Common myeloid progenitor, CD34-positive (primary cell): ENCODE measurements around the gene MKLN1.
"Not testable (repeated sequence)": the region's sequence is repeated elsewhere in the genome, so short reads cannot be mapped to it uniquely, and the experiment has no call there.

Source experiments
- CTCF ChIA-PET: fragments of 350-600 bp; sonication (Branson Sonifier 250); formaldehyde crosslinking; loops from one replicate; lab custom pipeline; 2021; ENCODE audit warnings: antibody characterized with exemption; lab: Charles Lee
- POLR2A ChIA-PET: fragments of 350-600 bp; sonication (Branson Sonifier 250); formaldehyde crosslinking; loops from one replicate; lab custom pipeline; 2021; ENCODE audit warnings: antibody characterized with exemption; lab: Charles Lee
- DNase-seq, 3 donors: peaks; one replicate each; pipeline versions ENCODE4 v3.0.0 to v3.0.0-alpha.2; 2013
- H3K27ac ChIP-seq, 2 experiments: 1 replicate in 1 of 2; 2 replicates in 1 of 2; pipeline ENCODE4 v1.7.0; 2013; ENCODE audit warnings: inconsistent platforms in 2 of 2, low read length in 2 of 2, mild to moderate bottlenecking in 2 of 2, low read depth in 1 of 2, moderate library complexity in 1 of 2; ENCODE audit not compliant: severe bottlenecking in 2 of 2, insufficient read depth in 1 of 2, poor library complexity in 1 of 2
- H3K27me3 ChIP-seq, 5 experiments: replicated peaks in 2 of 5; 1 replicate in 3 of 5; 2 replicates in 2 of 5; pipeline versions ENCODE4 v1.6.1 to v1.7.0; 2013; ENCODE audit warnings: low read length in 4 of 5, mild to moderate bottlenecking in 2 of 5, moderate library complexity in 2 of 5, inconsistent platforms in 1 of 5; ENCODE audit not compliant: insufficient read depth in 5 of 5, control insufficient read depth in 4 of 5
- H3K36me3 ChIP-seq, 4 experiments: 1 replicate in 2 of 4; 2 replicates in 2 of 4; pipeline versions ENCODE4 v1.6.1 to v1.7.0; 2013; ENCODE audit warnings: low read length in 3 of 4, control low read depth in 1 of 4, mild to moderate bottlenecking in 1 of 4; ENCODE audit not compliant: control insufficient read depth in 4 of 4, insufficient read depth in 4 of 4
- H3K4me1 ChIP-seq, 4 experiments: 1 replicate in 3 of 4; 2 replicates in 1 of 4; pipeline versions ENCODE4 v1.6.1 to v1.7.1; 2013; ENCODE audit warnings: low read length in 3 of 4, mild to moderate bottlenecking in 3 of 4, control low read depth in 1 of 4, inconsistent platforms in 1 of 4, moderate library complexity in 1 of 4; ENCODE audit not compliant: control insufficient read depth in 4 of 4, insufficient read depth in 4 of 4; ENCODE audit errors: control extremely low read depth in 1 of 4
- H3K4me3 ChIP-seq, 7 experiments: 1 replicate in 4 of 7; 2 replicates in 3 of 7; pipeline versions ENCODE4 v1.5.1 to v1.7.0; 2013; ENCODE audit warnings: mild to moderate bottlenecking in 7 of 7, low read length in 6 of 7, moderate library complexity in 6 of 7, inconsistent platforms in 2 of 7, low read depth in 2 of 7, control low read depth in 1 of 7; ENCODE audit not compliant: insufficient read depth in 4 of 7, control insufficient read depth in 1 of 7; ENCODE audit errors: extremely low read depth in 1 of 7
- H3K9me3 ChIP-seq, 5 experiments: 1 replicate in 4 of 5; 2 replicates in 1 of 5; pipeline versions ENCODE4 v1.6.1 to v1.7.1; 2013; ENCODE audit warnings: low read length in 4 of 5, mild to moderate bottlenecking in 2 of 5, inconsistent platforms in 1 of 5, low read depth in 1 of 5, moderate library complexity in 1 of 5; ENCODE audit not compliant: control insufficient read depth in 4 of 5, insufficient read depth in 2 of 5; ENCODE audit errors: control extremely low read depth in 1 of 5
- WGBS: methylation state at CpG from one replicate; pipeline ENCODE4 v1.1.5; 2013; ENCODE audit not compliant: insufficient coverage; 5-methylcytosine and 5-hydroxymethylcytosine counted together

The MKLN1 gene

DNA sequence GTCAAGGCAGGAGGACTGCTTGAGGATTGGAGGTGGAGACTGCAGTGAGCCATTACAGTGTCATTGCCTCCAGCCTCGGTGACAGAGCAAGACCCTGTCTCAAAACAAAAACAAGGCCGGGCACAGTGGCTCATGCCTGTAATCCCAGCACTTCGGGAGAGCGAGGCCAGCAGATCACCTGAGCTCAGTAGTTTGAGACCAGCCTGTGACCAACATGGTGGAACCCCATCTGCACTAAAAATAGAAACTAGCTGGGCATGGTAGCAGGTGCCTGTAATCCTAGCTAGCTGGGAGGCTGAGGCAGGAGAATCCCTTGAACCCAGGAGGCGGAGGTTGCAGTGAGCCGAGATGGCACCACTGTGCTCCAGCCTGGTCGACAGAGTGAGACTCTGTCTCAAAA lies 103.2 kb downstream of the MKLN1 start:
- H3K27ac ChIP-seq, H3K4me1 ChIP-seq, H3K4me3 ChIP-seq, POLR2A ChIA-PET, DNase-seq, H3K9me3 ChIP-seq, H3K27me3 ChIP-seq: not testable (repeated sequence)
- H3K36me3 ChIP-seq: peaks cover 8 to 44% (median 21%) of the 10 kb centered on the region in 4 experiments
- CTCF ChIA-PET: interaction anchor here (0.7 to 1.2 kb wide), 4 partner anchors 8 to 534 kb away, joined by 3 to 4 read pairs (median 3); no protein-coding TSS in a partner anchor
- 96% methylated on average over 6 of the region's 7 CpGs for WGBS

DNA sequence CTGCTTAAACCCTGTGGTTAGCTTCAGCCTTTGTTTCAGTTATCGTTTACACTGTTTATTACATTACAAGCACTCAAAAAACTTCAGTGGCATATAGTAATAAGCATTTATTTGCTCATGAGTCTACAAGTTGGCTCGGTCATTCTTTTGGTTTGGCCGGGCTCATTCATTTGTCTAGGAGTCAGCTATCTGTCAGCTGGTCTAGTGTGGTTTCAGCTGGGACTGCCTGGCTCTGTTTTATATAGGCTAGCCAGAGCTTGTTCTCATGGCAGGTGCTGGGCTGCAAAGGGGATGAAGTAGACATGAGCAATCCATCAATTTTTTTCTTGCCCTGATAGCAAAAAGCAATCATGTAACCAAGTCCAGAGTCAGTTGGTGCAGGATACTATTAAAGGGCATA lies 103.6 kb downstream of the MKLN1 start:
- no peak for DNase-seq
- no peaks in the 10 kb centered on the region for H3K4me1 ChIP-seq
- H3K9me3 ChIP-seq: peaks cover 0 to 4% (median 0%) of the 10 kb centered on the region in 5 experiments
- 100% methylated on average over 1 of the region's 3 CpGs for WGBS
- H3K36me3 ChIP-seq: peaks cover 8 to 44% (median 19%) of the 10 kb centered on the region in 4 experiments
- H3K27ac ChIP-seq: no peak overlapping the region
- H3K4me3 ChIP-seq: no peak overlapping the region
- CTCF ChIA-PET: interaction anchor here (0.7 to 1.2 kb wide), 4 partner anchors 8 to 534 kb away, joined by 3 to 4 read pairs (median 3); no protein-coding TSS in a partner anchor
- no peaks in the 10 kb centered on the region for H3K27me3 ChIP-seq
- POLR2A ChIA-PET: no interaction called here

DNA sequence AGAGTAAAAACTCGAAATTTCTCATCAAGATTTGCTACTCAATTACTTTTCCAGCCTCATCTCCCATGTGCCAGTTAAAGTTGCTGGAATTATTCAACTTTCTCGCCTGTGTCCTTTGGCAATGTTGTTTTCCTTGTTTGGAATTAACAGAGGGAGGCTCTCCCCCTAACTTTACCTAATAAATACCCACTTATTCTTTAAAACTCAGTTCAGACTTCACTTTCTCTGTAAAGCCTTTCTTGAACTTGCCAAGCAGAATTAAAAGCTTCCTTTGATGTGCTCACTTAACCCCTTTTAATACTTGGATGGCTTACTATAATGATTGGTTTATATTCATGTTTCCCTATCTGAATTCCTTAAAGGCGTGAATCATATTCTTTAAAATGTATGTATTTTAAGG lies 104.1 kb downstream of the MKLN1 start:
- CTCF ChIA-PET: interaction anchor here (0.7 to 1.2 kb wide), 4 partner anchors 8 to 535 kb away, joined by 3 to 4 read pairs (median 3); no protein-coding TSS in a partner anchor

GRCh38 chr7:131436384-131436783 lies 108.7 kb downstream of the MKLN1 start:
- H3K4me1 ChIP-seq: no peaks in the 10 kb centered on the region
- no peak overlapping the region for H3K27ac ChIP-seq
- no peak for DNase-seq
- ChIA-PET POLR2A (no interaction called here), CTCF (interaction anchor here (0.7 kb wide), 1 partner anchor 27 kb away, joined by 3 read pairs; no protein-coding TSS in a partner anchor)
- no peak overlapping the region for H3K4me3 ChIP-seq
- H3K9me3 ChIP-seq: peaks cover 0 to 6% (median 6%) of the 10 kb centered on the region in 5 experiments
- H3K27me3 ChIP-seq: no peaks in the 10 kb centered on the region
- WGBS: no CpG with 5 or more reads among the region's 3 CpGs
- peaks cover 13 to 59% (median 31%) of the 10 kb centered on the region in 4 experiments for H3K36me3 ChIP-seq

More for the DNA sequence above, 104.1 kb downstream of the MKLN1 start:
- no peak overlapping the region for H3K27ac ChIP-seq
- WGBS: 71% methylated on average over 1 of the region's 3 CpGs
- no peak for DNase-seq
- peaks cover 0 to 4% (median 0%) of the 10 kb centered on the region in 5 experiments for H3K9me3 ChIP-seq
- POLR2A ChIA-PET: no interaction called here
- no peak overlapping the region for H3K4me3 ChIP-seq
- H3K27me3 ChIP-seq: no peaks in the 10 kb centered on the region
- H3K36me3 ChIP-seq: peaks cover 8 to 44% (median 21%) of the 10 kb centered on the region in 4 experiments
- no peaks in the 10 kb centered on the region for H3K4me1 ChIP-seq

GRCh38 chr7:131438969-131439368 lies 111.3 kb downstream of the MKLN1 start:
- ChIA-PET POLR2A (interaction anchor here (0.7 kb wide), 1 partner anchor 74 kb away, joined by 3 read pairs; no protein-coding TSS in a partner anchor), CTCF (interaction anchor here (1.0 to 1.6 kb wide), 3 partner anchors 8 to 565 kb away, joined by 3 to 5 read pairs (median 3); no protein-coding TSS in a partner anchor)
- Histone ChIP-seq H3K27me3 (no peaks in the 10 kb centered on the region), H3K4me3 (no peak overlapping the region), H3K36me3 (peaks cover 16 to 51% (median 36%) of the 10 kb centered on the region in 4 experiments), H3K9me3 (peaks cover 0 to 6% (median 6%) of the 10 kb centered on the region in 5 experiments), H3K4me1 (no peaks in the 10 kb centered on the region), H3K27ac (no peak overlapping the region)
- no peak for DNase-seq
- 100% methylated on average over 1 of the region's 2 CpGs for WGBS

GRCh38 chr7:131443496-131443895 lies 115.8 kb downstream of the MKLN1 start:
- Histone ChIP-seq H3K9me3 (peaks cover 0 to 6% (median 2%) of the 10 kb centered on the region in 5 experiments), H3K27ac (no peak overlapping the region), H3K4me3 (no peak overlapping the region), H3K4me1 (no peaks in the 10 kb centered on the region), H3K27me3 (no peaks in the 10 kb centered on the region), H3K36me3 (peaks cover 18 to 55% (median 28%) of the 10 kb centered on the region in 4 experiments)
- CTCF ChIA-PET: no interaction called here
- DNase-seq: no peak
- POLR2A ChIA-PET: no interaction called here
- WGBS: 100% methylated on average over 3 of the region's 5 CpGs

DNA sequence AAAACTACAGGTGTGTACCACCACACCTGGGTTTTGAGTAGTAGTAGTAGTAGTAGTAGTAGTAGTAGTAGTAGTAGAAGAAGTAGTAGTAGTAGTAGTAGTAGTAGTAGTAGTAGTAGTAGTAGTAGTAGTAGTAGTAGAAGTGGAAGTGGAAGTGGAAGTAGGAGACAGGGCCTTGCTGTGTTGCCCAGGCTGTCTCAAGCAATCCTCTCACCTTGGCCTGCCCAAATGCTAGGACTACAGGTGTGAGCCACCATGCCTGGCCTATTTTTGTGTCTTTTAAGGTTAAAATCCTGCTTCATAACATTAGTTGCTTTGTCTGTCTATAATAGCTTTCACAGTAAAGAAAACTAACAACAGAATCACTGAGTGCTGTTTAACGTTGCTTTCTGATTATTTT lies 117.0 kb downstream of the MKLN1 start:
- Histone ChIP-seq H3K9me3 (peaks cover 0 to 6% (median 2%) of the 10 kb centered on the region in 5 experiments), H3K27ac (no peak overlapping the region), H3K4me3 (no peak overlapping the region), H3K4me1 (no peaks in the 10 kb centered on the region), H3K36me3 (peaks cover 17 to 48% (median 25%) of the 10 kb centered on the region in 4 experiments), H3K27me3 (no peaks in the 10 kb centered on the region)
- DNase-seq: no peak
- CTCF ChIA-PET: no interaction called here
- WGBS: no CpG with 5 or more reads among the region's 1 CpG
- POLR2A ChIA-PET: no interaction called here
